ENCODE results near the gene RERE.
"Not testable (repeated sequence)": the region's sequence is repeated elsewhere in the genome, so short reads cannot be mapped to it uniquely, and the experiment has no call there.

RERE gene

DNA sequence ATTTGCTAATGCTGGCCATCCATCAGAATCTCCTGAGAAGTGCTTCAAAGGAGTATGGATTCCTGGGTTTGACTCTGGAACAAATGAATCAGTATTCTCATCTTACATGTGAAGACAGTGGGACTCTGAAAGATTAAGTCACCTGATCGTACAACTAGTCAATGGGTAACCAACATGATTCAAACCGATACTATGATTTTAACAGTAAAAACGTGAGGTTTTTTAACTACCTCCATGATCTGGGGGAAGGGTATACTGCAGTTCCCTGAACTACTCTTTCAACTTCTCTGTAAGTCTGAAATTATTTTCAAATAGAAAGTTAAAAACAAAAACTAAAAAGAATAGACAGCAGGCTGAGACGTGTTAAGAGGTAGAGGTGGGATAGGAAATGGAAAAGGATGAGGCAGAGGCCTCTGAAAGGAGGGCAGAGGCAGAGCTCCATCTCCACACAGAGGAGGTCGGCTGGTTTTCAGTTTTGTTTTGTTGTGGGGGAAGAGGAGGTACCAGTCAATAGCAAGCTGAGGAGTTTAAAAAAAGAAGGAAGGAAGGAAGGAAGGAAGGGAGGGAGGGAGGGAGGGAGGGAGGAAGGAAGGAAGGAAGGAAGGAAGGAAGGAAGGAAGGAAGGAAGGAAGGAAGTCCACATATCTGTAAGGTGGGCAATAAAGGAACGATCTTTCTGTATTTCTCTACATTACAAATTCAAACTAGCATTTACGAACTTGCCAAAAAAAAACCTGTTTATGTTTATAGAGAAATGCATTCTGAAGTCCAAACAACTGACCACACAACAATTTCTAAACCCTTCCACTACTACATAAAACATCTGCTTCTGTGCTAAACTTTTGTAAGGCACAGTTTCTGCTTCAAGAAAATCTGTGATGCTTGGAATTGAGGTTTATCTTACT is 213.1 kb downstream of the RERE start:
- DNase-seq (ENCODE audit: low read depth in 2 of 2): no peak

DNA sequence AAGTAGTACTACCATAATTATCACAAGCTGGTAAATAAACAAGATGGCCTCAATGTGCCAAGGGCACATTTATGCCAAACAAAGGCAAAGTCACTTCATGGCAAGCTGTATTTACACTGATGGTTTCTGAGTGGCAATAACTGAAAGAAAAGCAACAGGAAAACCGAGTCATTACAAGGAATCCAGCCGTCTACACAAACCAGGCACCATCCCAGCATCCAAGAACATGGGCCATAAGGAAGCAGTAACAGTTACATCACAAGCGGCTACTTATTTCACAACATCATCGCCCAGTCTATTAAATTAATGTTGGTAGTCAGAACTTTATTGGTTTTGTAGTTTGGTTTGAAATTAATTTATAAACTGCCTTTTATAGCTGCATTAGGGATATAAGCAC is 214.2 kb downstream of the RERE start:
- no peak for DNase-seq (ENCODE audit: low read depth in 2 of 2)

DNA sequence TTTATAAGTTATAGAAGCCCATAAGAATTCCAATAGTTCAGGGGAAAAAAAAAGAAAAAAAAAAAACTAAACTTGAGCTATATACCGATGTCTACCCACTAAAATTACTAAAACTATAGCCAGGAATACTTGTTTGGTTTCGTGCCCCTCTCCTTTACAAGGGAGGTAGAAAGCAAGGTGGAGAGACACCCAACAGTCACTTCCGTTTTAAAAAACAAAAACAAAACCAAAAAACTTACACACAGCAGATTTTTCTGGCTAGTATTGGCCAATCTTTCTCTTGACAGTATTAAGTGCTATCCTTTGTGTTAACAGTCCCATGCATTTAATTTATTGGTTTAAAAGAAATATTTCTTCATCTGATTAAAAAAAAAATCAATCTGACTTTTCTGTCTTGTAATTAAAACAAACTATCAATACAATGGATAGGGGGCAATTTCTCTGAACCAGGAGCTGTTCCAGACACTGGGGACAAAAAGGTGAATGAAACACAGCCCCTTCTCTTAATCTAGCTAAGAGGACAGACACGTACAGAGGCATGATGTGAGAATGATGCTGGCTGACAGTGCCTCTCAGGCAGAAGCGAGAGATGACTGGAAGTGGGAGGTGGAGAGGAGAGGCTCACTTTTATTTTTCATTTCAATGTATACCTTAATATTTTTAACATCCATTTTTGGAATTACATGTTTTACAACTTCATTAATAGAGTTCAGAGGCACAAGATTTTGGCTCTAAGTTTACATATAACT is 214.8 kb downstream of the RERE start:
- DNase-seq (ENCODE audit: low read depth in 2 of 2): no peak

DNA sequence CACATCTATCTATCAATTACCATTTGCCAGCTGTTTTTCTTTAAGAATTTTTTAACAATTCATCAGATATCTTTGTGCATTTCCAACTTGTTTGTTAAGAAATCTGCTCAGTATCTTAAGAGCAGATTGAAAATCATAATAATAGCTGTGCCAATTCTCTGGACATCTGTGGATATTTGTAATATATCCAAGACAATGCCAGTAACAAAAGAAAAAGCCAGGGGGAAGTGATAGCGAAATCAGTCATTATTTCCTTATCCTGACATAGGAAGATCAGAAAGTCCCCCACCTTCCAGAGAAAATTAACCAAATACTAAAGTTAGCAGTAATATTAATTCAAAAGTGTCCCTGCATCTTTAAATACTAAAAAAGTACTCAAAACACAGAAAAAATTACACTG is 217.1 kb downstream of the RERE start:
- DNase-seq (ENCODE audit: low read depth in 2 of 2): no peak

DNA sequence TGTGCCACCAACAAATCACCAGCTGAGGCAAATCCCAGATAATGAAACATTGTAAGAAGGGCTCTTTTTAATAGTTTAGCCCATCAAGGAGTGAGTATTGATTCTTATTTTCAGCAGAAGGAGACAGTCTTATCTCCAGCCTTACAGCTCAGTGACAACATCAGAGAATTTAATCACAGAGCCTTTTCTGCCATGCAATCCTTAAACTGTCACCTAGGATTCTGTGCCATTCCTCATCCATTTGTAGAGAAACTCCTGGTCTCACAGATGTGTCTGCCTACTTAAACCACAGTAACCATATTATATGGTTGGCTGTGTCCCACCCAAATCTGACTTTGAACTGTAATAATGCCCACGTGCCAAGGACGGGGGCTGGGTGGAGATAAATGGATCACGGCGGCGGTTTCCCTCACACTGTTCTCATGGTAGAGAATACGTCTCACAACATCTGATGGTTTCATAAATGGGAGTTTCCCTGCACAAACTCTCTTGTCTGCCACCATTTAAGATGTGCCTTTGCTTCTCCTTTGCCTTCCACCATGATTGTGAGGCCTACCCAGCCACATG is 217.7 kb downstream of the RERE start:
- DNase-seq (ENCODE audit: low read depth in 2 of 2): no peak

DNA sequence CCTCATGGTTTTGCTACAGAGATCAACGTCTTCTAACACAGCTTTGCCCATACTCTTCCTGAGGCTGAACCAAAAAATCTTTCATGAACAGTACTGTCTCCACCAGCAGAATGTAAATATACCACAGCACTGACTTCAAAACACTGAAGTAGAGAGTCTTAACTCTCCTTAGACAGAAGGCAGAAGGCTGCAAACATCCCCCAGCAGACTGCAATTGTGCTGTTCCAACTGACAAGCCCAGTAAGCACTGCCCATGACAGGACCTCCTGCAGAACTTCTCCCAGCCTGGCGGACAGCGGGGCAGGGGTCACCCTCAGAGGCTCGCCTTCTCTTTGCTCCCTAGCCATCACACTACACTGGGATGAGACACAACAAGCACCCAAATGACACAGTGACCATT is 218.7 kb downstream of the RERE start:
- DNase-seq (ENCODE audit: low read depth in 2 of 2): no peak

DNA sequence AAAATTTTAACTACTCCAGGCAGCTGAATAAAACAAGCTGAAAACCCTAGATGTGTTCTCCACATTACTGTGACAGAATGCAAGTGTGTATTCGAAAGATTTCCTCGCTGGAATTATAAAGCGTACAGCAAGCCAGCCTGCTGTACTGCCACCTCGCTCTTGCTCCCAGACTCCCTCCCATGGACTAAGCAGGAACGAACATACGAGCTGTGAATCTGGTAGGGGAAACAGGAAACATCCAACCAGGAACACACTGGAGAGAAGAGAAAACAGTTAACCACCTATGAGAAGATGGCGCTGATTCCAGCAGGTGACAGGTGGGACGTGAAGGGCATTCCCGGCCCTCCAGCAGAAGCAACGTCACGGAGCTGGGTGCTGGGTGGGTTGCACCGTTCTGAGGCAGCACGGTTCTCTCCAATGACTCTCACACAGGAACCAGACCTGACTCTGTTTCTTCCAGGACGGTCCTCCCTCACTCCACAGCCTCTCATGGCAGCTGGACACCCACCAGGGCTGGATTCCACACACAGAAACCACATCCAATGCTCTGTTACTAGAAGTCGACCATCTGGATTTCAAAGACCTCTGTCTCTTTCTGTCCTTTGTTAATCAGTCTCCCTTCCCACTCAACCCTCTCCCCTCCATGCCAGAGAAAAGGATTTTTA is 219.2 kb downstream of the RERE start:
- DNase-seq (ENCODE audit: low read depth in 2 of 2): no peak

DNA sequence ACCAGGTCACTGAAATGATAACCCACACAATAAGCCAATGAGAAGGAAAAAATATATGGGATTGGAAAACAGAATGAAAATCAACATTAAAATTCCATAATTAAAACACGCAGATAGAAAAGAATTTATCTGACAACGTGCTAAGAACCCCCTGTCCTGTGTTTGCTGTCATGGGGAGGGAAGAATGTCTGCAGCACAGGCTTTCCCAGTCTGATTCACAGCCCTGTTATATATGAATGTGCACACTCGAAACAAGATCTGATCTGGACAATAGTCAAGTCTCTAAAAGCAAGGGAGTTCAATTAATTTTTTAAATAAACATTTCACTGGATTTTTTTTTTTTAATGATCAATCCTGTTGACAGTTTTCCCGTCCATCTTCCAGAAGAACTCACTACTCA is 220.0 kb downstream of the RERE start:
- DNase-seq (ENCODE audit: low read depth in 2 of 2): no peak

DNA sequence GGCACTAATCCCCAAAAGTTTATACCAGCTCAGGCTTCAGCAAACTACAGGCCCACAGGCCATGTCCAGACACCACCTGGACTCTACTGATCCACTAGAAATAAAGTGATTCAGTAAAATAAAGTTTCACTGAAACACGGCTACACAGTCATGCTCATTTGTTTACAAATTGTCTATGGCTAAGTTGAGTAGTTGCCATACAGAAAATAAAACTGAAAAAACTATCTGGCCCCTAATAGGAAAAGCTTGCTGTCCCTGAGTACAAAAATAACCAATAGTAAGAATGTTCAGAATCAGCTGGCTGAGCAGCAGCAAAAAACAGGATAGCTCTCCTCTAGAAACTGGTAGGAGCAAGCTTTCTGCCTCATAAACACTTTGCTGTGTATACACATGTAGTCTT is 221.5 kb downstream of the RERE start:
- no peak for DNase-seq (ENCODE audit: low read depth in 2 of 2)

DNA sequence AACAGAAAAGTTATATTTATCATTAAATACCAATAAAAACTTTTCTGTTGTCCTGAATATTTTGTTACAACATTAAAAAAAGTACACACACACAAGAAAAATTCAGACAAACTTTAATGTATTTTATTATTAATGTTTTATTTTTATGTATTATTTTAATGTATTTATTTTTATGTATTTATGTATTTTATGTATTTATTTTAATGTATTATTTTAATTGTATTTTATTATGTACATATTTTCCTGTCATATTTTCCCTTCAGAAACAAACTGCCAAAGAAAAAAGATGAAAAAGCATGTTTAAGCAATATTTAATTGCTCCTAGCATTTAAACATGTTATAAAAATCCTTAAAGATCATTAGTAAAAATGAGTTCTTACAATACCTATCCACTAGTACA is 222.1 kb downstream of the RERE start:
- DNase-seq (ENCODE audit: low read depth in 2 of 2): no peak

DNA sequence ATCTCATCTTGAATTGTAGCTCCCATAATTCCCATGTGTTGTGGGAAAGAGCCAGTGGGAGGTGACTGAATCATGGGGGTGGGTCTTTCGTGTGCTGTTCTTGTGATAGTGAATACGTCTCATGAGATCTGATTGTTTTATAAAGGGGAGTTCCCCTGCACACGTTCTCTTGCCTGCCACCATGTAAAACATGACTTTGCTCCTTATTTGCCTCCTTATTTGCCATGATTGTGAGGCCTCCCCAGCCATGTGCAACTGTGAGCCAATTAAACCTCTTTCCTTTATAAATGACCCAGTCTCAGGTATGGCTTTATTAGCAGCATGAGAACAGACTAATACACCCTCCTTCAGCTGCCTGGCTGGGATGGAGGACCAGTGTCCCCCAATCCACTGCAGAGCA is 224.1 kb downstream of the RERE start:
- DNase-seq (ENCODE audit: low read depth in 2 of 2): not testable (repeated sequence)

DNA sequence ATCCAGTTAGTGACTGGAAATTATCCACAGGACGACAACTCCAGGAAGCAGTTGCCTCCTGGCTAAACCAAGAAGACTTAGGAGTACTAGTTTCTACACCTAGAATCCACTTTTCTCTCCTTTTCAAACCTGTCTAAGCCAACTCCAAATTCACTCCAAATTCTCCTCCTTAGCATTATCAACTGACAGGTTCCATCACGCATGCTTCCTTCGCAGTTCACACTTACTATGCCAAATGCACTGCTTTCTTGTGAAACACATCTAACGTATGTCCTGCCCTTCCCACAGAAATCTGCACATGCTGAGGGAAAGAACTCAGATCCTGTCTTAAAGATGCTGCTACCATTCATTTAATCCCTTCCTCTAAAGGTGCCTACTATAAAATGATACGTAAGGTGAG is 225.9 kb downstream of the RERE start:
- DNase-seq (ENCODE audit: low read depth in 2 of 2): no peak

DNA sequence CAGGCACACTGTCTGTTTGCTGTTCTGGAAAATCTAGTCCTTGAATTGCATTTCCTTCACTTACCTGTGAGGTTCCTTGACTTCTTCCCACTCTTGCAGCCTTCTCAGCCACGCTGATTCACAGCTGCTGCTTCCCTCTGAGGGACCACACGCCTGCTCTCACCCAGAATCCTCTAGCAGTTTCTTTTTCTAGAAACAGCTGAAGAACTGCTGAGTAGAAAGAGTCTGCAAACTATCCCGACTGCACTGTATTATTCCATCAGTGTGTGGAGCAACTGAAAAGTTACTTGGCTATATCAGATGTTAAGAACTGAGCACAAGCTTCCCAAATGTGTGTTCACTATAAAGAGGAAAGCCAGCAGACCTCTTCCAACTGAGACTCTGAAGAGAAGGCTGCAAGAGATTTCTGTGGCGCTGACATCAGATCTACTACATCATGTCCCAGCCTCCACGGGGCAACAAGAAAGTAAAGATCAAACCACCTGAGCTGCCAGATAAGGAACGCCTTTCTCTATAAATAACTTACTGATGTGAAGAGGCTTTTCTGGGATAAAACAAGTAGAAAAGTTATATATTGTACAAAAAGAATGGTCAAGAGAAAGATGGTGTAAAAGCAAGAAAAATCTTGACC is 226.6 kb downstream of the RERE start:
- no peak for DNase-seq (ENCODE audit: low read depth in 2 of 2)

DNA sequence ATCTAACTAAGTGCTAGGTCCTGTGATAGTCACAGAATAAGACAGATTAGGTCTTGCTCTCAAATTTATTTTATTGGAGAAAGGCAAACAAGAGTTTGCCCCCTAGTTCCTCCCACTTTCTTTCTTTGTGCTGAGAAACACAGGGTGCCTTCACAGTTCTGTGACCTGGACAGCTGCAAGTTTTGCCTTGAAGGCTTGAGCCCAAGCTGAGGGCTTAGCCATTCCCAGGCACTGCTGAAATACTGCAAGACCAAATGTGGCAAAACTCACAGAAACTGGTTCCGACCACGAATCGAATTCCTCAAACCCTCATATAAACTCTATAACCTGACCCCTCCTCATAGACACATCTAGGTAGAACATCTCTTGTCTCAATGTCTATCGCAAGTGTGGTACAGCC is 227.9 kb downstream of the RERE start:
- DNase-seq (ENCODE audit: low read depth in 2 of 2): no peak

DNA sequence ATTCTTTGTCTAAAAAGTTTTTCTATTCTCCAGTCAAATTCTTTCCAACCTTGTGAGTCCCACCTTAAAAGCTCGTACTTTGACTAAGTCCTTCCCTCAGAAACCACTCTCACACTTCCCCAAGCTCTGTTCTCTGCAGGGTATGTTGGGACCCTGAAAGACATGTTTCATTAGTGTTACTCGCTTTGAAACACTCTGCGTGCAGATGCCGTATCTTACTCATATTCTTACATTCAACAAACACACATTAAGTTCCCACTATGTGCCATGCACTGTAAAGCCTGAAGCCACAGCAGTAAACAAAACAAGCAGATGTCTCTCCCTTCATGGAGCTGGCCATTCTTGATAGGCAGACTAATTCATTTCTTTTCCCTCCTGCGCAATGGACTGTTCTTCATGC is 229.7 kb downstream of the RERE start:
- DNase-seq (ENCODE audit: low read depth in 2 of 2): no peak

DNA sequence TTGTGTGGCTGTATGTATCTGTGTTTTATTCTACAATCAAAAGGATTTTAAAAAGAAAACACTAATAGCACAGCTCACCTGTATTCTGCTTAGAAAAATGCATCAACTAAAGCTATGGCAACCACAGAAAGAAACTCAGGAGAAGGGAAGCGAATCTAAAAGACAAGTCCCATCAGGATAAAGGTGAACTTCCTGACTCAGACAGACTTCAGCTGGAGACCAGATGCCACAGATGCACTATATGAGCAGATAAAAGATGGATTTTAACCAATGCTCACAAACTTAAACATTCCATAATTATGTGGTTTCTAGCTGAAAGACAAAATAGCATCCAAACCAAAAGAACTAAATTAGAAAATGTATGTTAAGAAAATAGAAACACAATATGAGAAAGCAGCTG is 231.0 kb downstream of the RERE start:
- no peak for DNase-seq (ENCODE audit: low read depth in 2 of 2)

DNA sequence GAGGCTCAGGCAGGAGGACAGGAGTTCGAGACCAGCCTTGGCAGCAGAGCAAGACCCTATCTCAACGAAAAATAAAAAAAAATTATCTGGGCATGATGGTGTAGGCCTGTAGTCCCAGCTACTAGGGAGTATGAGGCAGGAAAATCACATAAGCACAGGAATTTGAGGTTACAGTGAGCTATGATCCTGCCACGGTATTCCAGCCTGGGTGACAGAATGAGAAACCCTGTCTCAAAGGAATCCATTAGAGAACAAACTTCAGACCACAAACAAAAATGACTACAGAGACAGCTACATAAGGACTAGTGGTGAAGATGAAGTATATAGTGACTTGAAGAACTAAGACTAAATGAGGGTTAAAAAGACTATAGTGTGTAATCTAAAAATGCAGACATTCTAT is 233.1 kb downstream of the RERE start:
- DNase-seq (ENCODE audit: low read depth in 2 of 2): no peak

DNA sequence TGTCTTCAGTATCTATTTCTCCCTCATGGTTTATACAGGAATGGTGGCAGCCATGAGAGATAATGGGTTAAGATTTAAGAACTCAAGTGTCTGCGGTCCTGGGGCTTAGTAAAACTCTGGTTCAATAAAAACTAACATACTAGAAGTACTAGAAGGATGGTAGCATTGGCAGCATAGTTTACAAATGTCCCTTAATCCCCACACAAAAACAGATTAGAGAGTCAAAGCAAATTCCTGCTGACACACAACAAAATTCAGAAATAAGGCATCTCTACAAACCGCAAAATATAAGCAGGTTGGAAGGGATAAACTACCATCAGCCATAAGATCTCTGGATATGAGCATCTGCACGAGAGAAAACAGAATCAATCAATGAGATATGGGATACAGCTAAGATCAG is 234.4 kb downstream of the RERE start:
- no peak for DNase-seq (ENCODE audit: low read depth in 2 of 2)

DNA sequence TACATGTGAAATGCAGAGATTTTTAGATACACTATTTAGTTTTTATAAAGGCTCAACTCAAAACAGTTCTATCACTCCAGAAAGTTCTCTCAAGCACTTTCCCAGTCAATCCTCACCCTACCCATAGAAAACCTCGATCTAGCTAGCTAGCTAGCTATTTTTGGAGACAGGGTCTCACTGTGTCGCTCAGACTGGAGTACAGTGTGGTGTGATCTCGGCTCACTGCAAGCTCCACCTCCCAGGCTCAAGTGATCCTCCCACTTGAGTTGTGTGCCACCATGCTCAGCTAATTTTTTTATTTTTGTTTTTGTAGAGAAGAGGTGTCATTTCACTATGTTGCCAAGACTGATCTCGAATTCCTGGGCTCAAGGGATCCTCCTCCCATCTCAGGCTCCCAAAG is 236.9 kb downstream of the RERE start:
- no peak for DNase-seq (ENCODE audit: low read depth in 2 of 2)

DNA sequence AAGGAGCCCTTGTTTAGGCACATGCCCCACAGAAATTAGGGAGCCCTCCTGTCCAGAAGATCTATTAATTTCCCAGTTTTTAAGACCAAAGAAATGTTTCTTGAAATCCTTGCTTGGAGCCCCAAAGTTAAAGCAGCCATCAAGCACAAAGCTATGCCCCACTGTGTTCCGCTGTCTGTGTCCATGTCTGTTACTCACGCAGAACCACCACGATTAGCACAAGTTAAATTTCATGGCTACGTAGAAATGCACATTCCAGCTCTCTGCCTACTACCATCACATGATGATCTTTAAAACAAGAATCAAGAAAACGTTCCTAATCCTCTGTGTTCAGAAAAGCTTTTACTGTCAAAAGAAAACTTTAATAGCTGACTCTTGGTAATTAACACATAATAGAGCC is 238.5 kb downstream of the RERE start:
- DNase-seq (ENCODE audit: low read depth in 2 of 2): no peak

DNA sequence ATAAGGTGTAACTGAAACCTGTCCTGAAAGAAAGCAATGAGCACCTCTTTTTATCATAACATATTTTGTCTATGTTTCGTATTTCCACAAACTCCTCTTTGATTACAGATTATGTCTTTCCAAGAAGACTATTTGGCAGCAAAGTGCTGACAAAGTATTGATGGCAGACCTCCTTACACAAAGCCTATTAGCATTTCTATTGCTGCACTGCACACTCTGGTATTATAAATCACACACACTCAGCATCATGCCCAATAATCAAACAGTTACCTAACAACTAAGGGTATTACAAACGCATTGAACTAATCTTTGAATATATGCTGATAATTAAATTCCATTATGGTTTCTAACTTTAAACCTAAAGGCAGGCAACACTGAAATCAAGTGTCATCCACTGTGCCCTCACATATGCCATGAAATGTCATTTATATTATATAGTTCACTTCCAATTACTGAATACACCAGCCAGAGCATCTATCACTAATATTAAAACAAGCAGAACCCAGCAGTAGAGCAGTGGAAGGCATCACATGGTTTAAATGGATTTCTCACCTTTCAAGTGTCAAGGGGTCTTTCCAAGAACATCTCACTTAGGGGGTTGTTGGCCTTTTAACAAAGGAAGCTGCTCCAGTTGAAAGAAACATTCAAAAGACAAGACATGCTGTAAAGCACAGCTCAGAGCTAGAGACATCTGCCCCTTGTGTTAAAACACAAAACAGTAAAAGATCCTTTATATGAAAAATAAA is 239.1 kb downstream of the RERE start:
- no peak for DNase-seq (ENCODE audit: low read depth in 2 of 2)
